Fibroblast of mammary gland (primary cell): ENCODE data around the gene HID1.
"Not testable (repeated sequence)": the region's sequence is repeated elsewhere in the genome, so short reads cannot be mapped to it uniquely, and the experiment has no call there.

Experiments used
- DNase-seq: peaks from one replicate; pipeline ENCODE4 v3.0.0-alpha.2; 2010; ENCODE audit warnings: low read depth
- H3K4me3 ChIP-seq: 2 replicates; pipeline ENCODE4 v1.5.1; 2011; ENCODE audit warnings: low read depth, mild to moderate bottlenecking, low read length, moderate library complexity; ENCODE audit not compliant: control insufficient read depth
- TF ChIP-seq, protein P1 (sequence below): conservative IDR thresholded peaks from 2 replicates; pipeline ENCODE4 v1.5.1; 2011; ENCODE audit warnings: low read depth, low read length, inconsistent platforms; ENCODE audit not compliant: control insufficient read depth, insufficient read depth

The HID1 gene

DNA sequence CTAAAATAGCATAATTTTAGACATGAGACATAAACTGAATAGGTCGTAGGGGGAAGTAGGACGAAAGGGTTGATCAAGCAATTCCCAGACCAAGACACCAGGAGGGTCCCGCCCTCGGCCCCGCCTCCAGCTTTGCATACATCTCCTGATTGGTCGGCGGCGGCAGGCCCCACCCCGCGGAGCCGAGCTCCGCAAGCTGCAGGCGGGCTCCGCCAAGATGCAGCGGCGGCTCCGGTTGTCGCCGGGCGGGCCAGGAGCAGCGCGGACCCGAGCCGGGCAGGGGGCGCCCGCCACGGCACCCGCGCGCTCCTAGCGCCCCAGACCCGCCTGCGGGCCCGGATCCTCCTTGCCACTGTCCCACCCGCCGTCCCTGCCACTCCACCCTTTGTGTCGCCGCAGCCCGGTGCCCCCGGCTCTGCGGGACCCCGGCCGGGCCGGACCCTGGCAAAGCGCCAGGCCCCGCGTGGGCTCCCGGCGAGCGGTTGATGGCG is 14.9 kb upstream of the HID1 start, which contains the start of gene CDR2L:
TSS of gene CDR2L (plus strand) at position 215 of the 491 bp plus-strand sequence. CDS start 412 bp downstream, outside the sequence.
- peak within 1 kb of the TSS; percentile 77 for H3K4me3 ChIP-seq
- peak; percentile 85 for DNase-seq
- TF ChIP-seq, protein P1, sequence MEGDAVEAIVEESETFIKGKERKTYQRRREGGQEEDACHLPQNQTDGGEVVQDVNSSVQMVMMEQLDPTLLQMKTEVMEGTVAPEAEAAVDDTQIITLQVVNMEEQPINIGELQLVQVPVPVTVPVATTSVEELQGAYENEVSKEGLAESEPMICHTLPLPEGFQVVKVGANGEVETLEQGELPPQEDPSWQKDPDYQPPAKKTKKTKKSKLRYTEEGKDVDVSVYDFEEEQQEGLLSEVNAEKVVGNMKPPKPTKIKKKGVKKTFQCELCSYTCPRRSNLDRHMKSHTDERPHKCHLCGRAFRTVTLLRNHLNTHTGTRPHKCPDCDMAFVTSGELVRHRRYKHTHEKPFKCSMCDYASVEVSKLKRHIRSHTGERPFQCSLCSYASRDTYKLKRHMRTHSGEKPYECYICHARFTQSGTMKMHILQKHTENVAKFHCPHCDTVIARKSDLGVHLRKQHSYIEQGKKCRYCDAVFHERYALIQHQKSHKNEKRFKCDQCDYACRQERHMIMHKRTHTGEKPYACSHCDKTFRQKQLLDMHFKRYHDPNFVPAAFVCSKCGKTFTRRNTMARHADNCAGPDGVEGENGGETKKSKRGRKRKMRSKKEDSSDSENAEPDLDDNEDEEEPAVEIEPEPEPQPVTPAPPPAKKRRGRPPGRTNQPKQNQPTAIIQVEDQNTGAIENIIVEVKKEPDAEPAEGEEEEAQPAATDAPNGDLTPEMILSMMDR = no peak

DNA sequence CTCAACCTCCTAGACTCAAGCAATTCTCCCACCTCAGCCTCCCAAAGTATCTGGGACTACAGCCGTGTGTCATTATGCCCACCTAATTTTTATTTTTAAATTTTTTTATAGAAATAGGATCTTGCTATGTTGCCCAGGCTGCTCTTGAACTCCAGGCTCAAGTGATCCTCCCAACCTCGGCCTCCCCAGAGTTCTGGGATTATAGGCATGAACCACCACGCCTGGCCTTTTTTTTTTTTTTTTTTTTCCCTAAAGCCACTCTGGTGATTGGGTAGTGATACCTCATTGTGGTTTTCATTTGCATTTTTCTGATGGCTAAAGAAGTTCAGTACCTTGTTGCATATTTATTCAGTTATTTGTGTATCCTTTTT is 13.6 kb upstream of the HID1 start:
- TF ChIP-seq, protein P1 = no peak
- H3K4me3 ChIP-seq = no peak overlapping the region
- DNase-seq = no peak

DNA sequence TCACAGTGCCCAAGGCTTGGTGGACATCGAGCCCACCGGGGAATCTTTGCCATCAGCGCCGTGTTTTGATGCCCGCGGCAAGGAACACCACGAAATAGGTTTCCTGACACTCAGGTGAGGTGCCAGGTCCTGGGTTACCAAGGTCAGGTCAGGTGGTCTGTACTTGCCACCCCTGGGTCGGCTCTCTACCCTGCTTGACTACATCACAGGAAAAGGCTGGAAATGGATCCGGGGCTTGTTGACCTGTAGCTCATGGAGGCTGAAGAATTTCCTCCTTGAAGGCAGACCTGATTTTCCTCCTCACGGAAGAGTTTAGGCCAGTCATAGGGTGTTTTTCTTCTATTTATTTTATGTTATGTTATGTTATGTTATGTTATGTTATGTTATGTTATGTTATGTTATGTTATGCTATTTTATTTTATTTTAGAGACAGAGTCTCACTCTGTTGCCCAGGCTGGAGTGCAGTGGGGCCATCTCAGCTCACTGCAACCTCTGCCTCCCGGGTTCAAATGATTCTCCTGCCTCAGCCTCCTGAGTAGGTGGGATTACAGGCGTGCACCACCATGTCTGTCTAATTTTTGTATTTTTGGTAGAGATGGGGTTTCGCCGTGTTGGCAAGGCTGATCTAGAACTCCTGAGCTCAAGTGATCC is 10.2 kb upstream of the HID1 start:
- DNase-seq = not testable (repeated sequence)
- H3K4me3 ChIP-seq = peak overlapping the region; percentile 65

DNA sequence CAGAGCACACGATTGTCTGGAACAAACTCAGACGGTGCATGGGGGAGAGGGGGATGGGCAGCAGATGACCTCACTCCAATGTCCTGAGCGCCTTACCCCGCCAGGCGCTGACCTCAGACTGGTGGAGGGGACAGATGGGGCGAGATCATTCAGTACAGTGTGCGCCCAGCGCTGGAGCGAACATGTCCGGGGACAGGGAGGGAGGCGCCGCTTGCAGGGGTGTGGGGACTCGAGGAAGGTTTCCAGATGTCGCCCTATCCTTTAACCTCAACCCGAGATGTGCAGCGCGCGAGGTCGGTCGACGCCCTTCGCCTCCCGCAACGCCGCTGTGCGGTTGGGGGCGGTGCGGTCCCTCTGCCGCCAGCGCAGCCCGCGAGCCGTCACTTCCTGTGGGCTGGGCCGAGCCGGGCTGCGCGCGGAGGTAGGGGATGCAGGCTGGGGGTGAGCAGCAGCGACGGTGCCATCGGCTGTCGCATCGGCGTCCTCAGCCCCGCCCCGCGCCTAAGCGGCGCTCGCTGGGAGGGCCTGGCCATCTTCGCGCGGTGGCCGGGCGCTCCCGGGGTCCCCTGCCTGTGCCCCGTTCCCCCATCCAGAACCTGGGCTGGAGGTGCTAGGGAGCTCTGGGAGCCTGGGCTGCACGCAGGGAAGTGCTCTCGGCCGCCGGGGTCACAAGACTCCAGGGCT is 9.6 kb upstream of the HID1 start:
- H3K4me3 ChIP-seq = peak overlapping the region; percentile 65
- TF ChIP-seq, protein P1 = no peak
- peak; percentile 64 for DNase-seq

DNA sequence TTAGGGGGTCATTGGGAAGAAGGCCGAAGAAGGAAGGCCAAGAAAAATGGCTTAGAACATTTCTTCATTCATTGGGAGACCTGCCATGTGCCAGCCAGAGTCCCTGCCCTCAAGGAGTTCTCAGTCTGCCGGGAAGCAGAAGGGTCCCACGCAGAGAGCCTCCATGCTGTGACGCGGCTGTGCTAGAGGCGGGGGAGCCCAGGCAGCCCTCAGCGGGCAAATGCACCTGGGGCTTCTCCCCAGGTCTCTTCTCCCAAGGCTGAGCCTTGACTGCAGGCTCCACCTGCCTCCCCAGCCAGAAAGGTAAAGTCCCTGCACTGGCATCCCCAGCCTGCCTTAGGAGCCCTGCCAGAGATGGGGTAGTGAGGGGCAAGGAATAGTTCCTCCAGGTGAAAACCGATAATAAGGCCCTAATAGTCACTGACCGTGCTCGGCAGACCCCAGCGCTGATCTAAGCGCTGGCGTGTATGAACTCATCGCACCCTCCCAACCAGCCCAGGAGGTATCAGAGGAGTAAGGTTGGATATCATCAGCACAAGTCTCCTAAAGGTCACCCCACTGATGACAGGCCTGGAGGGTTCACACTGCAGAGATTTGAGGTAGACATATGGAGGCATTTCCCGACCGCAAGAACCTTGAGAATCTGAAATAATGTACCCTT is 8.9 kb upstream of the HID1 start:
- TF ChIP-seq, protein P1 = no peak
- peak overlapping the region; percentile 65 for H3K4me3 ChIP-seq
- no peak for DNase-seq

DNA sequence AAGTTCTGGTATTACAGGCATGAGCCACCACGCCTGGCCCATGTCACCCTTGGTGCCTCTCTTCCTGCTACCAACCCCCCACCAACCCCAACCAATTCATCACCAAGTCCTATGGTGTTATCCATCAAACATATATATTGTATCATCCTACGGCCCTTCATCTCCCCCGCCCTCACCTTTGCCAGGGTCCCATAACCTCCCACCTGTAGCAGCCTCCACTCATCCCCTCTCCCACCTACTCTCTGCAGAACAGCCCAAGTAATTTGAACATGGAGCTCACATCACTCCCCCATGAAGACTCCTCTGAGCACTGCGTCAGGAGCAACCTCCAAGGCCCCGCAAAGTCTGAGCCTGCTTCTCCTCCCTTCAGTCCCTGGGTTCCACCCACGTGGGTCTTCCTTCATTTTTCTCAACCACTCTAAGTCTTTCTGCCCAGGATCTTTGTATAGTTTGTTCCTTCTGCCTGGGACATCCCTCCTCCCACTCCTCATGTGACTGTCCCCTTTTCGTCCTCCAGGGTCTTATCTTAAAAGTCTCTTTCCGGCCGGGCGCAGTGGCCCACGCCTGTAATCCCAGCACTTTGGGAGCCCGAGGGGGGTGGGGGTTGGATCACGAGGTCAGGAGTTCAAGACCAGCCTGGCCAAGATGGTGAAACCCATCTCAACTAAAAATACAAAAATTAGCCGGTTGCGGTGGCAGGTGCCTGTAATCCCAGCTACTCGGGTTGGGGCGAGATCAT is 7.0 kb upstream of the HID1 start:
- no peak for DNase-seq
- TF ChIP-seq, protein P1 = no peak
- no peak overlapping the region for H3K4me3 ChIP-seq
